ENCODE results near the gene PRSS33.

PRSS33 gene

GRCh38 chr16:2777231-2777902 lies 10.0 kb downstream of the PRSS33 start, which contains the start of gene ELOB:
TSS of gene ELOB (minus strand) at chr16:2777280. CDS start at chr16:2777239, 41 bp downstream.
- DNase-seq (ENCODE audit: low spot score), result peak; percentile 99

GRCh38 chr16:2776500-2777139 lies 10.7 kb downstream of the PRSS33 start:
- peak; percentile 50 for DNase-seq (ENCODE audit: low spot score)

GRCh38 chr16:2775765-2776499 lies 11.4 kb downstream of the PRSS33 start:
- no peak for DNase-seq (ENCODE audit: low spot score)

GRCh38 chr16:2775131-2775716 lies 12.1 kb downstream of the PRSS33 start:
- no peak for DNase-seq (ENCODE audit: low spot score)

- no peak for DNase-seq (ENCODE audit: low spot score)
Observed at GRCh38 chr16:2774161-2774891, 13.0 kb downstream of the PRSS33 start.

GRCh38 chr16:2773188-2773968 lies 14.0 kb downstream of the PRSS33 start:
- no peak for DNase-seq (ENCODE audit: low spot score)

- no peak for DNase-seq (ENCODE audit: low spot score)
Observed at GRCh38 chr16:2771496-2772402, 15.6 kb downstream of the PRSS33 start.

- no peak for DNase-seq (ENCODE audit: low spot score)
Observed at GRCh38 chr16:2770057-2770951, 17.1 kb downstream of the PRSS33 start.

GRCh38 chr16:2769675-2770056 lies 17.7 kb downstream of the PRSS33 start:
- DNase-seq (ENCODE audit: low spot score), result no peak

GRCh38 chr16:2769100-2769529 lies 18.2 kb downstream of the PRSS33 start:
- DNase-seq (ENCODE audit: low spot score), result no peak

GRCh38 chr16:2768403-2769089 lies 18.8 kb downstream of the PRSS33 start:
- DNase-seq (ENCODE audit: low spot score), result no peak

- no peak for DNase-seq (ENCODE audit: low spot score)
Observed at GRCh38 chr16:2767891-2768290, 19.5 kb downstream of the PRSS33 start.

- no peak for DNase-seq (ENCODE audit: low spot score)
Observed at GRCh38 chr16:2767140-2767731, 20.1 kb downstream of the PRSS33 start.

- DNase-seq (ENCODE audit: low spot score), result no peak
Observed at GRCh38 chr16:2766430-2767139, 20.8 kb downstream of the PRSS33 start.

GRCh38 chr16:2765462-2766404 lies 21.6 kb downstream of the PRSS33 start:
- DNase-seq (ENCODE audit: low spot score), result no peak

- DNase-seq (ENCODE audit: low spot score), result no peak
Observed at GRCh38 chr16:2764718-2765117, 22.6 kb downstream of the PRSS33 start.

Data from GM03348 (cell line).